Measurements from ENCODE around the gene NOC2L.
"Not testable (repeated sequence)": the region's sequence is repeated elsewhere in the genome, so short reads cannot be mapped to it uniquely, and the experiment has no call there.

NOC2L gene

DNA sequence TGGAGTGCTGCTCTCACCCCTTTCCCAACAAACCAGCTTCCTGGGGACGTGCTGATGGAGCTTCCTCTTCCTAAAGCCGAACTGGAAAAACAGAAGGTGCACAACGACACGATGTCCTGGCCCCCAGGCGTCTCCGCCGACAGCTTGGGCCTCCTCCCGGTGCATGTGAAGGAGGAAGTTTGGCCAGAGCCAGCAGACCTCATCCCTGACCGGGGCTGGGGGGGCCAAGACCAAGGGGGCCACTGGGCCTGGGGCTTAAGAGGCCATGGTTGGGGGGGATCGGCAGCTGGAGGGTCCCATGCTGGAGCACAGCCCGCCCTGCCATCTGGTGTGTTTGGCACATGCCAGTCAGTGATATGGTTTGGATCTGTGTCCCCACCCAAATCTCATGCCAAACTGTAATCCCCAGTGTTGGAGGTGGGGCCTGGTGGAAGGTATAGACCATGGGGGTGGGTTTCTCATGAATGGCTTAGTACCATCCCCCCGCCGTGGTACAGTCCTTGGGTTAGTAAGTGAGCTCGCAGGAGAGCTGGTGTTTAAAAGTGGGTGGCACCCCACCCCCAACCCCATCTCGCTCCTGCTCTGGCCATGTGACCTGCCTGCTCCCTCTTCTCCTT is 34.4 kb upstream of the NOC2L start:
- DNase-seq (ENCODE audit: low read depth in 2 of 2), result no peak

DNA sequence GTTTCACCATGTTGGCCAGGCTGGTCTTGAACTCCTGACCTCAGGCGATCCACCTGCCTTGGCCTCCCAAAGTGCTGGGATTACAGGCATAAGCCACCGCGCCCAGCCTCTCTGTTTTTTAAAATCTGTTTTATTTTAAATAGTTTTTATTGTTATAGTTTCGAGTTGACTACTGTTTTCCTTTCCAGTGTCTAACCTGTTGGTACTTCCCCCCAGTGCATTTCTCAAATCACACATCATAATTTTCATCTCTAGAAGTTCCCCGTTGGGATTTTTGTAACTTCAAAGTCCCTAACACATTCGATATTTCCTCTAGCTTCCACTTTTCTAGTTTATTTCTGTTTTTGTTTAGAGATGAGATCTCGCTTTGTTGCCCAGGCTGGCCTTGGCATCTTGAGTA is 33.3 kb upstream of the NOC2L start:
- no peak for DNase-seq (ENCODE audit: low read depth in 2 of 2)

DNA sequence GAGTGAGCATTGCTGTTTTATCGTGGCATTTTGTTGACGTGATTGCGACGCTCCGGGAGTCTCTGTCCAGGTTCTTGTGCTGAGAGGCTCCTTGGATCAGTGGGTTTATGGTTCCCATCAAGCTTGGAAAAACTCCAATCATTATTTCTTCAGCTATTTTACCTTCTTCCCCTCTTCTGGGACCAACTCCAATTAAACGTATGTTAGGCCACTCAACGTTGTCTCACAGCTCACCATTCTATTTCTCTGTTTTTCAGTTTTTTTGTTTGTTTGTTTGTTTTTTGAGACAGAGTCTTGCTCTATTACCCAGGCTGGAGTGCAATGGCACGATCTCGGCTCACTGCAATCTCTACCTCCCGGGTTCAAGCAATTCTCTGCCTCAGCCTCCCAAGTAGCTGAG is 32.8 kb upstream of the NOC2L start:
- no peak for DNase-seq (ENCODE audit: low read depth in 2 of 2)

DNA sequence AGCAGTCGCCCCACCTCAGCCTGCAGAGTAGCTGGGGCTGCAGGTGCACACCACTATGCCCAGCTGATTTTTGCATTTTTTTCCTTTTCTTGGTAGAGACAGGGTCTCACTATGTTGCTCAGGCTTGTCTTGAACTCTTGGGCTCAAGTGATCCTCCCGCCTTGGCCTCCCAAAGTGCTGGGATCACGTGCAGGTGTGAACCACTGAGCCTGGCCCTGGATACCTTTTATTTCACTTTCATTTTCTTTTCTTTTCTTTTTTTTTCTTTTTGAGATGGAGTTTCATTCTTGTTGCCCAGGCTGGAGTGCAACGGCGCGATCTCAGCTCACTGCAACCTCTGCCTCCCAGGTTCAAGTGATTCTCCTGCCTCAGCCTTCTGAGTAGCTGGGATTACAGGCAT is 32.2 kb upstream of the NOC2L start:
- not testable (repeated sequence) for DNase-seq (ENCODE audit: low read depth in 2 of 2)

DNA sequence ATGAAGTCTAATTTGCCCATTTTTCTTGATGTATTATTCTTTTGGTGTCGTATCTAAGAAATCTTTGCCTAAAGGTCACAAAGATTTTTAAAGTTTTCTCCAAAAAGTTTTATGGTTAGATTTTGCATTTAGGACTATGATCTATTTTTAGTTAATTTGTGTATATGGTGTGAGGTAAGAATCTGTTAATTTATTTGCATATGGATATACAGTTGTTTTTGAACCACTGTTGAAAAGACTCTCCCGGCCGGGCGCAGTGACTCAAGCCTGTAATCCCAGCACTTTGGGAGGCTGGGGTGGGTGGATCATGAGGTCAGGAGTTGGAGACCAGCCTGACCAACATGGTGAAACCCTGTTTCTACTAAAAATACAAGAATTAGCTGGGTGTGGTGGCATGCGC is 29.0 kb upstream of the NOC2L start:
- DNase-seq (ENCODE audit: low read depth in 2 of 2), result not testable (repeated sequence)

DNA sequence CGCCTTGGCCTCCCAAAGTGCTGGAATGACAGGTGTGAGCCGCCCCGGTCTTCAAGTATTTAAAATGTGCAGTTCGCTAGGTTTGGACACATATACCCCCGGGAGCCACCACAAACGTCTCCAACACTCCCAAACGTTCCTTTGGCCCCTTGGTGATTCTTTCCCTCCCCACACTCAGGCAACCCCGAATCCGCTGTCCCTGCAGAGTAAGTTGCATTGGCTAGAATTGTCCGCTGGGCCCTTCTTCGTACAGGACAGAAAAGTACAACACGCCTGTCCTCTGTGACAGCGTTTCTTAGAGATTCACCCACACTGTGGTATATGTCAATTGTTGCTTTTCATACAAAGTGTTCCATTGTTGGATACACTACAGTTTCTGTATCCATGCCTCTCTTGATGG is 26.1 kb upstream of the NOC2L start:
- DNase-seq (ENCODE audit: low read depth in 2 of 2), result no peak

DNA sequence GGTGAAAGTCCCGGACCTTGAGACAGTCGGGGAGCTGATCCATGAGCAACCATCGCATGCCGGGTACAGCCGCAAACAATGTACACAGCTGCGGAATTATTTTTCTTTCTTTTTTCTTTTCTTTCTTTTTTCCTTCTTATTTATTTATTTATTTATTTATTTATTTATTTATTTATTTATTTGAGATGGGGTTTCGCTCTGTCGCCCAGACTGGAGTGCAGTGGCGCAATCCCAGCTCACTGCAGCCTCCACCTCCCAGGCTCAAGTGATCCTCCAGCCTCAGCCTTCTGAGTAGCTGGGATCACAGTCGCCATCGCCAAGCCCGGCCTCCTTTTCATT is 25.4 kb upstream of the NOC2L start:
- no peak for DNase-seq (ENCODE audit: low read depth in 2 of 2)

DNA sequence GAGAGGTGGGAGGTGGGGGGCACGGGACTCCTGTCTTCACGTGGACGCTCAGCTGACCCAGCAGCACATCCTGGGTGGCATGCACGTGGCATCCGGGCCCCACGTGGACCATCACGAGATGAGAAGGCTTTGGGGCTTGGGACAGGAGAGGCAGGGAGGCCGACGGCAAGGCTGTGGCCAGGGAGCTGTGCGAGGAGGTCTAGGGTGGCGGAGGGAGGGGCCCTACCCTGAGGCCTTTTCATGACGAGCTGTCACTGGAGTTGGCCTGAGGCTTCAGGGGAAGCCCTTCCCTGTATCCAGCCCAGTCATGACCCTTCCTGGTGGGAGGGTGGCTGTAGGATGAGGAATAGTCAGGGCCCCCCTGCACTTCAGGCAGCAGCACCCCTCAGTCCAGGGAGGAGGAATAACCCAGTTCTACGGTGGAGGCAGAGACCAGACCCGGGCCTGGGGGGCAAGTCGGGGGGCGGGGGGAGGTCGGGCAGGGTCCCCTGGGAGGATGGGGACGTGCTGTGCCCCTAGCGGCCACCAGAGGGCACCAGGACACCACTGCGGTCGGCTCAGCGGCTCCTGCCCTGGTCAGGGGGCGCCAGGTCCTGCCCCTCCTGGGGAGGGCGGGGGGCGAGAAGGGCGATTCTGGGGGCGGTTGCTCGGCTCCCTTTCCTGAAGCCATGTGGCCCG is 24.9 kb upstream of the NOC2L start:
- DNase-seq (ENCODE audit: low read depth in 2 of 2), result peak; percentile 53 to 55

DNA sequence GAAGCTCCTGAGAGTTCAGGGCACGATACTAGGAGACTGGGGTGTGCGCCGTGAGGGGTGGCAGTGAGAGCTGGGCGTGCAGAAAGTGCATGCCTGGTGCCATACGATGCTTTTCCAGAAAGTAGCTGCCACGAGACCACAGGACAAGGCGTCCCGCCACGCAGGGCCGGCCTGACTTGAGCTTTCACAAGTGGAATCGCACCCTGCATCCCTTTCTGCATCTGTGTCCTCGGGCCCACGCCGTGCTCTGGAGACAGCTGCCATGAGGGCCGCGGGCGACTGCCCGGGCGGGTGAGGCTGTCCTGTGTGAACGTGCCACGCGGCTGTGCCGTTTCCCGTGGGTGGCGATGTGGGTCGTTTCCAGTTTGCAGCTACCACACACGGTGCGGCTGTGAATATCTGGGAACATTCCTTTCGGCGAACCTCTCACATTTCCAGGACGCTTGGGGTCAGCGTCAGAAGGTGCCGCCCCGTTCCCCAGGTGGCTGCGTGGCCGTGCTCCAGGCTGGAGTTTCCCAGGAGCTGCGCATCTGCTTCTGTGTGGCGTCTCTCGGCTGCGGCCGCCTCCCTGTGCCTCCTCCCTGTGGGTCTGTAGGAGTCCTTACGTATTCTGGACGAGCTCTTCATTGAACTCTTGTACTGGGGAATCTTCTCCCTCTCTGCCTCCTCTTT is 23.8 kb upstream of the NOC2L start:
- DNase-seq (ENCODE audit: low read depth in 2 of 2), result no peak

DNA sequence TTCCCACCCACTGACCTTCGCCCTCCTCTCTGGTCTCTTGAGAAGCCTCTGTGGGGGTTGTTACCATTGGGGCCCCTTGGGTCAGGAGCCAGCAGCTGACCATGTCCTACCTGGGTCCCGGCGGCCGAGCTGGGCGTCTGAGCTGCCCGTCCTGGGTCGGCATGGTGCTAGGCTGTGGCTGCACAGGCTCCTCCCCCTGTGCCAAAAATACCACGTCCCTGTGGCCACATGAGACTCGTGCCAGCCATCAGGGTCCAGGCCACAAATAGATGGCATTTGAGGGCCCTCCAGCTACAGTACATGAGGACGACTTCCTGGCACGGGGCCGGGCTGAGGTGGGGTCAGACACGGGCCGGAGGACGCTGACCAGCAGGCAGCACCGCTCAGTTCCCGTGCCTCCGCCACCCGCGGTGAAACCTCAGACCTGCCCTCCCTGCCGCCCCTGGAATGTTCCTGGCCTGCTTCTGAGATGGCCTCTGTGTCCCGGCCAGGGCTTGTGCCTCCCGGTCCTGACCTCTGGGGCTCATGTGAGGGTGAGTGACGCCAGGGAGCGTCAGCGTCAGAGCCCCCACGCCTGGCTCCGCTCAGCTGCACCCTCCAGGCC is 23.0 kb upstream of the NOC2L start, which contains the start of gene PERM1:
Gene PERM1, minus strand, starts transcription at position 139 of the 604 bp plus-strand sequence. CDS start 1,064 bp downstream, outside the sequence.
- DNase-seq (ENCODE audit: low read depth in 2 of 2), result no peak

DNA sequence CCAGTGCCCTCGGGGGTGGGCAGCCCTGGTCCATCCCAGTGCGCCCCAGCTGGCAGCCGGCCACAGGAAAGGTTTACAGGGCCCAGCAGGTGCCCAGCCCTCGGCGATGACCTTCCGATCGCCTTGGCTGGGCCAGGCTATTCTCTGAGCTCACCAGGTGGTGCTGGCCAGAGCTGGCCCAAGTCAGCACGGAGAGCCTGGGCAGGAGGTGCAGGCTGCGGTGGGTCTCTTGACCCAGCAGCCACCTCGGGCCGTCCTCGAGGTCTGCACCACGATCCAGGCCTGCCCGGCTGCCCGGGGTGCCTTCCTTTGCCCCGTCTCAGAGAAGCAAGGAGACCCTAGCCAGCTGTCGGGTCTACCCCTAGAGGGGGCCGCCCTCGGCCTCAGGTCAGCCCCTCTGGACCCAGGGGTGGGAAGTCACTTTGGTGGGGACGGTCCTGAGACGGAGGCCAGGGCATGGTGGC is 22.5 kb upstream of the NOC2L start:
- no peak for DNase-seq (ENCODE audit: low read depth in 2 of 2)

DNA sequence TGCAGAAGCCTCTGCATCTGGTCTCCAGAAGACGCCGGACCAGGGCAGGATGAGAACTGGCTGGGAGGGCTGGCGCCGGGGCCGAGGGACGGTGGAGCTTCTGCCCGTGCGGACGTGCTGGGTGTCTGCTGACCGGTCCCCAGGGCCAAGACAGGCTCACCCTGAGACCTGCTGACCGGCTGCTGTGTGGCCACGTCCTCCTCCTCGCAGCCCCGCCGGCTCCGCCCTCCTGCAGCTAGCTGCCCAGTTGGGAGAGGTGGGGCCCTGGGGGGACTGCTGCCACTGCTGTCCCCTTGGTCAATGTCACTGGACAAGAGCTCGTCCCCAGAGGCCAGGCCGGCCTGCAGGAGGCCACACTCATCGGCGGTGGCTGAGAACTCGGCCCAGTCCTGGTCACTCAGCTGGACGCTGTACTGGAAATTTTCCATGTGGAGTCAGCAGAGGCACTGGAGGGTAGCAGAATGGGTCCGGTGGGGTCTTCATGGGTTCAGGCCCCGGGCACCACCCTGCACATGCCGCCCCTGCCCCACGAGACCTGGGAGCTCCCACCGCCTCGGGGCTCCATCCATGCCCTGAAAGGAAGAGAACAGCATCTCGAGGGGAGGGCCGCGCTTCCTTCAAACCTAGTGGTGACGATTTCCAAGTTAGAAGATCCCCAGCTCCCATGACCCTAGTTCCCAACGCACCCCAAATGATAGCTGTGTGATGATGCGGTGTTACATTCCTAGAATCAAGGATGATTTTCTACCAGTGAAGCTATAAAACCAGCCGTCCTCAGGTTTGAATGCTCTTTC is 21.7 kb upstream of the NOC2L start:
- DNase-seq (ENCODE audit: low read depth in 2 of 2), result no peak

DNA sequence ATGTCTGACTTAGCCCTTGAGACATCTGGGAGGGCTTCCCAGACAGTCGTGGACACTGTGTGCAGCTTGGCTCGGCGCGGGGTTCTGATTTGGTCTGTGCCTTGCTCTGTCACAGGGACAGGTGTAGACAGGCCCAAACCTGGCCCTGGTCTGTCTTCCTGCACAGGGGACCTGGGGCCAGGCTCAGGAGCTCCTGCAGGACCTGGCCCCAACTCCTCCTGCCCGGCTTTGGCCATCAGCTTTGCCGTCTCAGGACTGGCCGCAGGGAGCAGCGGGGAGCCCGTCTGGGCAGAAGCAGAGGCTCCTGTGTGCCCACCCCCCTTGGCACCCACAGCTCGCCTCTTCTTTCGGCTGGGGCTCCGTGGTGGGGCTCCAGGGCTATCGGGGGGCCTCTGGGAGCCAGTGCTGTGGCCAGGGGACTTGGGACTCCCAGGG is 21.1 kb upstream of the NOC2L start:
- no peak for DNase-seq (ENCODE audit: low read depth in 2 of 2)

DNA sequence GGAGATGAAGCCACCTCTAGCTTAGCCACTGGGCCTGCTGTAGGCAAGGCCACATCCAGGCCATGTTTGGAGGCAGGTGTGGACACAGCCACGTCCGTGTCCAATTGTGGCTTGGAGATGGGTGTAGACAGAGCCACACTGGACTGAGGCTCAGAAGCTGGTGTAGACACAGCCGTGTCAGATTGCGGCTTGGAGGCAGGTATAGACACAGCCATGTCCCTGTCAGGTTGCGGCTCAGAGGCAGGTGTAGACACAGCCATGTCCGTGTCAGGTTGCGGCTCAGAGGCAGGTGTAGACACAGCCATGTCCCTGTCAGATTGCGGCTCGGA is 20.7 kb upstream of the NOC2L start:
- DNase-seq (ENCODE audit: low read depth in 2 of 2), result no peak

DNA sequence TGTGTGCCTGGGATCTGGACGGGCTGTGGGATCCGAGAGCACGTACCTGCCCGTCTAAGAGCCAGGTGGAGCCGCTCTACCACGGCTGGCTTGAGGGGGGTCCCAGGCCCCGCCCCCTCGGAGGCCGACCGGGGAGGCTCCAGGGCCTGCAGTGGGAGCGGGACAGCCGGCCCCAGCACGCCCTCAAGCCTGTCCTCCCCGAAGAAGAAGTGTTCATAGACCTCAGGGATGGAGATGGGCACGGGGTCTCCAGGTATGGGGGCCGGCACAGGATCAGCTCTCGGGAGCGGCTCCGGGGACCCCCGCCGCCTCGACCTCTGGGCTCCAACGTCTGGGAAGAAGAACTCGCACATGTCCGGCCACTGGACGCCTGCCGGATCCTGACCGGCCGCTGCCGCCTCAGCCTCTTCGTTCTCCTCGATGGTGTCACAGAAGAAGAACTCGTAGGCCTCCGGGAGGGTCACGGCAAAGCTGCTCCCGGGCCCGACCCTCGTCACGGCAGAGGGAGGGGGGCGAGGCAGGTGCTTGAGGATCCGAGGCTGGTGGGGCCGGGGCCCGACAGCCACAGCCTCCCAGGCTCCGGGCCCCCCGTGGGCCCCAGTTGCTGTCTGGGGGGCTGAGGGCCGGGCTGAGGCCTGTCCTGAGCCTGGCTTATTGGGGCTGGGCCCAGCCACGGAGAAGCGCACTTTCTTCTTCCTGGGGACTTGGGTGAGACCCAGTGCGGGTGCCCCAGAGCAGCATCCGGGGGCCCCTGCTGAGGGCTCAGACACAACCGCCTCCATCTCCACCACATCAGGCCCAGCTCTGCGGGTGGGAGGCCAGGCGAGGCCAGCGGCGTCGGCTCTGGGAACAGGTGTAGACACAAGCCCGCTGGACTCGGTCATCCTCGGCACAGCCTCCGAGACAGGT is 20.0 kb upstream of the NOC2L start:
- no peak for DNase-seq (ENCODE audit: low read depth in 2 of 2)

DNA sequence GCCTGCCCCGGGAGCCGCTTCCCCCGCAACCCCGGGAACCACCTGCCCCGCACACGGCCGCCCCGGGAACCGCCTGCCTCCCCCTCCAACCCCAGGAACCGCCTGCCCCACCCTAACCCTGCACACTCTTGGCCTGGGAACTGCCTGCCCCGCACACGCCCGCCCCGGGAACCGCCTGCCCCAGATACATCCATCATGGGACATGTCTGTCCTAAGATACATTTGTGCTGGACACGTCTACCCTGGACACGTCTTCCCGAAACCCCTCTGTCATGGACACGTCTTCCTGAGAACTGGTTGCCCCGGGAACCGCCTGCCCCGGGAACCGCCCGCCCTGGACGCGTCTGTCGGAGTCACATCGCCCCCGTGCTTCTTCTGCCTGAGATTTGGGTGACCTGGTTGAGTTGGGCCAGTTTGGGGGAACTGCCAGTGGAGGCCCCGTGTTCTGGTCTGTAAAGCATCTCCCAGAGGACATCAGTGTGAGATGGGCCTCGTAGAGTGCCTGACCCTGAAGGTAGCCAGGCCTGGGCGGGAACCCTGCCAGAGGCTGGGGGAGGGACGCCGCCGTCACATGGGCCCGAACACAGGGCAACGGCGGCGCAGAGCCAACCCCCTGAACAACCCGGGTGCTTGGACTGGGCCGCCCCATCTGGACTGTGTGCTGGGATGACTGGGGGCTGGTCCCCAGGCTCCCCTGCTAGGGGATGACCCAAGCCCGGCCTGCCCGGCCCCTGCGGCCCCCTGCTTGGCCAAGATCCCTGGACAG is 19.2 kb upstream of the NOC2L start:
- DNase-seq (ENCODE audit: low read depth in 2 of 2), result no peak

DNA sequence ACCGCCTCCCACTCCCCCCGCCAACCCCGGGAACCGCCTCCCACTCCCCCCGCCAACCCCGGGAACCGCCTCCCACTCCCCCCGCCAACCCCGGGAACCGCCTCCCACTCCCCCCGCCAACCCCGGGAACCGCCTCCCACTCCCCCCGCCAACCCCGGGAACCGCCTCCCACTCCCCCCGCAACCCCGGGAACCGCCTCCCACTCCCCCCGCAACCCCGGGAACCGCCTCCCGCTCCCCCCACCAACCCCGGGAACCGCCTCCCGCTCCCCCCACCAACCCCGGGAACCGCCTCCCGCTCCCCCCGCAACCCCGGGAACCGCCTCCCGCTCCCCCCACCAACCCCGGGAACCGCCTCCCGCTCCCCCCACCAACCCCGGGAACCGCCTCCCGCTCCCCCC is 17.7 kb upstream of the NOC2L start:
- DNase-seq (ENCODE audit: low read depth in 2 of 2), result not testable (repeated sequence)

DNA sequence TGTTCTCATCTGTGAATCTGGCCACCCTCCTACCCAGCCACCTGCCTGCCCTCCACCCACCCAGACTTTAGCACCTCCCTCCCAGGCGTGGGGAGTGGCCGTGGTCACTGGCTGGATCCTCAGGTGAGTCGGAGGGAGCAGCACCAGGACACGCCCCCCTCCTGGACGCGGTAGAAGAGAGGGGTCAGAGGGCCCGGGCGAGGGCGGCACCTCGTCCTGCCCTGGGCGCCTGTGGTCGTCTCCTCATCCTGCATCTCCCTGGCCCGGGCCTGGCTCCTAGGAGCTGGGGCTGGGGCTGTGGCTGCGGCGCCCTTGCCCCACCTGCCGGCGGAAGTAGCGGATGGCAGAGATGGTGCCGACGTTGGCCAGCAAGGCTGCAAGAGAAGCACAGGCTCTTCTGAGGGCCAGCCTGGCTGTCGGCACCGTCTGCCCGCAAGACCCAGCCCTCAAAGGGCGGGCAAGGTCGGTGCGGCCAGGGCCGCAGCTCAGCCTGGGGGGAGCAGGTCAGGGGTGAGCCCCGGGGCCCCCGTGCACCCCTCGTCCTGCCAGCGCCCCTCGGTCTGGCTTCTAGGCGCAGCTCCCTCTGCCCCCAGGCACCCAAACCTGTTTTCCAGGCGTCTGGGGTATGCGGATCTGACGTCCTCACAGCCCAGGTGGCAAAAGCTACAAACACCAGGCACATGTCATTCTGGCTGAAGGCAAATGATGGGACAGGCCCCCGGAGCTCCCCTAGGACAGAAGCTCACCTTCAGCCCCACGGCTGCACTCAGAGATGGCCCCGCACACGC is 17.0 kb upstream of the NOC2L start:
- peak in 1 of 2 donors; percentile 49 for DNase-seq (ENCODE audit: low read depth in 2 of 2)

DNA sequence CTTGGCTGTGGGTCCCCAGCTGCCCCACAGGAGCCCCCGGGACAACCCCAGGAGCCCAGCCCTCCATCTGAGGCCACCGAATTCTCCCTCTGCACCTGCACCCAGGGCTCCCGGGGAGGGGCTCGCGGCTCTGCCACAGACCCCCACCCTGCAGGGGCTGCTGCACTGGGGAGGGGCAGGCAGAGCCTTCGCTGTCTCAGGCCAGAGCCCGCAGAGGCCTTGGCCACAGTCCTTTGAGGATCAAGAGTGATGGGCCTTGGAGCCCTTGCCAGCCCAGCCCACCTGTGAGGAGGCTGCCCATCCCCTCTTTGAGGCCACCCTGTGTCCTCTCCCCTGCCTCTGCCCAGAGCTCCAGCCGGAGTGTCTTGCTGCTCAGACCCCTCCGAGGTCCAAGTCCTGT is 16.3 kb upstream of the NOC2L start:
- DNase-seq (ENCODE audit: low read depth in 2 of 2), result no peak

All from activated CD4-positive, alpha-beta T cell treated with anti-CD3 and anti-CD28 coated beads for 24 hours (primary cell).